HG03135 (cell line): ENCODE data around the gene ETS1.
"Not testable (repeated sequence)": the region's sequence is repeated elsewhere in the genome, so short reads cannot be mapped to it uniquely, and the experiment has no call there.

Experiments
- ATAC-seq: cut with Tn5 transposase; IDR thresholded peaks from one replicate; pipeline ENCODE4 v1.9.1; 2021; ENCODE audit warnings: mild to moderate bottlenecking, moderate library complexity; ENCODE audit not compliant: unreplicated experiment

Gene ETS1

DNA sequence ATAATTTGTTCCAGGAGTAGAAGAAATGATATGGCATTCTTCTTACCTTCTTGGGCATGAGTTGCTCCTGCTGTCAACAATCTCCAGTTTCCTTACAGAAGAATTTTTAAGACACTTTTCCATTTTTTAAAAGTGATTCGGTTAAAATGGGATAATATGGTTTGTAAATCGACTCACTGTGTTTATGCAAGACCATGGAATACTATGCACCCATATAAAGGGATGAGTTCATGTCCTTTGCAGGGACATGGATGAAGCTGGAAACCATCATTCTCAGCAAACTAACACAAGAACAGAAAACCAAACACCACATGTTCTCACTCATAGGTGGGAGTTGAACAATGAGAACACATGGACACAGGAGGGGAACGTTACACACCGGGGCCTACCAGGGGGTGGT, 136.9 kb downstream of the ETS1 start:
- ATAC-seq = not testable (repeated sequence)

DNA sequence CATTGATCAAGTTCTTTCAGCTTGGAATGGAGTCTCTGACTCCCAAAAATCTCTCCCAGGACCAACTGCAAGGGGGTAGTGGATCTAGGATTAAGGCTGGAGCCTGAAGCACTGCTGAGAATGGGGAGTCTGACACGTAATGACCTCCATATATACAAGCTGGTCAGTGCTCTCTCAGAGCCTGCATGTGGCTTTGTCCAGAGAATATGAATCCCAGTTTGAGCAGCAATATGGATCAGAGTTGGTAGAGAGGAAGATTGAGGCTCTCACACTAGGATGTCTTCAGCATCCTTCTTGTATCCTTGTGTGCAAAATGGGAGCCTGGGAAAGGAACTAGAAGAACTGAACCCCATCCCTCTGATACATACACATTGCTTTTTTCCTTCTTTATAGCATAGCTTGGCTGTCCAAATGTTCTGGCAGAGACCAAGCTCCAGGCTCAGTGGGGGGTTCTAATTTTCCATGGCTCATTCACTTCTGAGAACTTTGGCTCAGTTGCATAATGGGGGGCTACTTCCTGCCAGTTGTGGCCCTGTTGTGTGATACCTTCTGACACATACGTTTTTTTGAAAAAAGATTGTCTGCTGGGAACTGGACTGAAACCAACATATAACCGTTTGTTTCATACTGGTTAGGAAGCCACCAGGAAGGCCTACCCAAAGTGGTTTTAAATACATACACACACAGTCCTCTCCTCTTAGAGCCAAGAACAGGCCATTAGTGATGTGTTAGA, 138.2 kb downstream of the ETS1 start:
- ATAC-seq = no peak

DNA sequence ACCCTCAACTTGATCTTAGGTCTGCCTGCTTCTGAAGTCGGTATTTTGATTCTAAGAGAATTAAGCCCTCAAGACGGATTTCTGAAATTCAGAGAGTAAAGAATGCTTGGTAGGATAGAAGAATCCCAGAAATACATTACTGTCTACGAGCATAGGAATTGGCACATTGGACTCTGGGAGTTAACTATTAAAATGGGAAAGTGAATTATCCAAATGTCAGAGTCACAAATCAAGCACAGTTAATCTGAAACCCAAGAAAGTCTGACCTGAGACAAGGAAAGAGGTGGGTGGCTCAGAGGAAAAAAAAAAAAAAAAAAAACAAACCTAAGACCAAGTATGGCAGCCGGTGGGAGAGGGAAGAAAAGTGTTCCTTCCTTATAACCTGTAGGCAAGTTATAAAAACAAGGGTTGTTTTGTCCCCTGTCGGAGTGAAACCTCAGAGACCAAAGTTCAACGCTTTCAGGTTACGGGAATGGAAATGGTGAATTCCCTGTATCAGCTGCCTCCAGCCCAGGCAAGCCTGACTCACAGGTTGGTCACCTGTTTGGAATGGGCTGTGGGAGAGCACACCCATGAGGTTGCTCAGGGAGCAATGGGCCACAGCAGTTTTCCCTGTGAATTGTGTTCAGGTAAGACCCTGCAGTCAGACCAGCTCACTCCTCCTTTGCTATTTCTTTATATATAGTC, 139.0 kb downstream of the ETS1 start:
- no peak for ATAC-seq

DNA sequence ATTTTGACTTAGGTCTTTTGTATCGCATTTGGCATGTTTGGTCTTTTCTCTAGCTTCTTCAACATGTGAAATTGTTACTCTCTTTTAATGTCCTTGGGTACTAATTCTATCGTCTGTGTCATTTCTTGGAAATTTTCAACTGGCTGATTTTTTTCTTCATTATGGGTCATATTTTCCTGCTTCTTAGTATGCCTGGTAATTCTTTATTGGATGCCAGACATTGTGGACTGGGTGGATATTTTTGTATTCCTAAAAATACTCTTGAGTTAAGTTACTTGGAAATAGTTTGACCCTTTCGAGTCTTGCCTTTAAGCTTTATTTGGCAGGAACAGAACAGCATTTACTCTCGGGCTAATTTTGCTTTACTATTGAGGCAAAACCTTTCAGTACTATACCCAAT, 140.1 kb downstream of the ETS1 start:
- ATAC-seq = no peak

DNA sequence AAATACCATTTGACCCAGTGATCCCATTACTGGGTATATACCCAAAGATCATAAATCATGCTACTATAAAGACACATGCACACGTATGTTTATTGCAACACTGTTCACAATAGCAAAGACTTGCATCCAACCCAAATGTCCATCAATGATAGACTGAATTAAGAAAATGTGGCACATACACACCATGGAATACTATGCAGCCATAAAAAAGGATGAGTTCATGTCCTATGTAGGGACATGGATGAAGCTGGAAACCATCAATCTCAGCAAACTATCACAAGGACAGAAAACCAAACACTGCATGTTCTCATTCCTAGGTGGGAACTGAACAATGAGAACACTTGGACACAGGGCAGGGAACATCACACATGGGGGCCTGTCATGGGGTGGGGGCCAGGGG, 141.4 kb downstream of the ETS1 start:
- not testable (repeated sequence) for ATAC-seq

DNA sequence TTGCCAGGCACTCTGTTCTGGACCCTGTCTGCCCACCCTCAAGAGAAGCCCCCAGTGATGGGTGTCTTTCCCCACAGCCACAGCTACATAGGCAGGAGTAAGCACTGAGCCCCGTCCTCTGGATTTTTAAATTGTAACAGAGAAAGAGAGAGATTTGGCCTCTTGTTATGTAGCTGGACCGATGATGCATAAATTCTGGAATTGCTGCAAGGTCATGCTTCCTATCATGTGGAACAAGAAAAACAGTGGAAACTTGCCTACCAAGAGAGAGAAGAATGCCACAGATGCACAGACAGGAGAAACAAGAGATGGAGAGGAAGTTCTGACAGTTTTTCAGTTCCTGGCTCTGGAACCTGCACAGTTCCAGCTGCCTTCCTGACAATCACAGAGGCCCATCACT, 150.2 kb downstream of the ETS1 start:
- no peak for ATAC-seq

DNA sequence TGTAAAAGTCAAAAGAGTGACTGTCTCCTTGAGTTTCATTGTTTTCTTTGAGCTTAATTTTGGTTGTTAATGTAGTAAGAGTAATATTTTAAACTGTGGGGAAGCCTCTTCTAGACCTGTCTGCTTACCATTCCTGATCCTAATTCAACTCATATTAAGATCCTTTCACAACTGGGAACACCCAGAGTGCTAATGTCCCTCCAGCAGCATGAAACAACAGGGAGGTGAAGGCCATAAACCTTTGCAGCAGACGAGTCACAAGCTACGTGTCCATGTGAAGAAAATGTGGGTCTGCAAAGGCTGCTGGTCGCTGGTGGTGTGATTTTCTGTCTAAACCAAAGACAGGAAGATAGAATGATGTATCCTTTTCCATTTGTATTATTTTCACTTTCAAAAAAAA, 152.5 kb downstream of the ETS1 start:
- ATAC-seq = no peak

DNA sequence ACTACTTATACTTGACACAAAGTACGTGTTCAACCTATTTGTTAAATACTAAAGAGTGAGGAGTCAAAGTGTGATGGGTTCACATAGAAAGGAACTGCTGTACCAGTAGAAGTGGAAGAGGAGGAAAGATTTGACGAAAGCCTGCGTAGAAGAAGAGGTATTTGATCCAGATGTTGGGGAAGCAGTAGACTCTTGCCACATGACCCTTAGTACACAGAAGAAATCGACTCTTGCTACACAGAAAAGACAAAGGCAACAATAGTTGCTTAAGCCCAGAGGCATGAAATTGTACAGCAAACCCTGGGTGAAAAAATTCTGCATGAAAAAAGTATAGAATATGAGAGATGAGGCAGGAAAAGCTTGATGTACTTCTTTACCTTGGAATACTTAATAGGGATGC, 152.9 kb downstream of the ETS1 start:
- no peak for ATAC-seq

DNA sequence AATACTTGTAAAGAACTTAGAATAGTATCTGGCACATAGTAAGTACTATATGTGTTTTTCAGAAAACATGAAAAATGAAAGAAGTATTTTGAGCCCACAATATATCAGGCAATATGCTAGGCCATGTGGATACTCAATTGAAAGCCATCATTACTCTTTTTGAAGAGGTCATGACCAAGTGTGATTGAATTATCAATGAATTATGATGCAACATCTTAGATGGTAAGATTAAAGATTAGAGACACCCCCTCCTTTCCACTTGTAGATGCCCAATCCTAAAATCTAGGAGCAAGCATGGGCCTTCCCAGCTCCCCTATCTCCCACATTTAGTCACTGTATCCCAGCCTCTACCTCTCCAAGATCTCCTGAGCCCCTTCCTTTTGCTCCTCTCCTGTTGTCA, 154.4 kb downstream of the ETS1 start:
- ATAC-seq = no peak

DNA sequence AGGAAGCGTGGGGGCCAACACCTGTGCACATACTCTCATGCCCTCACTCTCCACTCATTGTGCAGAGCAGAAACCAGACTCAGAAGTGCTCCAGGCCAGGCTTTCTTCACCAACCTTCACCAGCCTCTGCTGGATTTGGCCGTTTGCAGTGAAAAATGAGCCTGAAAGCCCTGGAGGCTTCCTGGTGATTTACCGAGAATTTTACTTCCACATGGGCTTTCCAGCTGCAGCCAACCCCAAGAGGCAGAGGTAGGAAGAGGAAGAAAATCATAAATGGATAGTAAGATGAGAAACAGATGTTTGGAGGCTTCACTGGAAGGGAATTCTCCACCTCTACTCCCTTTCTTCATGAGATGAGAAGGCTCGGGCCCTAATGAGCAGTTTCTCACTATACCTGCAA, 155.4 kb downstream of the ETS1 start:
- no peak for ATAC-seq

DNA sequence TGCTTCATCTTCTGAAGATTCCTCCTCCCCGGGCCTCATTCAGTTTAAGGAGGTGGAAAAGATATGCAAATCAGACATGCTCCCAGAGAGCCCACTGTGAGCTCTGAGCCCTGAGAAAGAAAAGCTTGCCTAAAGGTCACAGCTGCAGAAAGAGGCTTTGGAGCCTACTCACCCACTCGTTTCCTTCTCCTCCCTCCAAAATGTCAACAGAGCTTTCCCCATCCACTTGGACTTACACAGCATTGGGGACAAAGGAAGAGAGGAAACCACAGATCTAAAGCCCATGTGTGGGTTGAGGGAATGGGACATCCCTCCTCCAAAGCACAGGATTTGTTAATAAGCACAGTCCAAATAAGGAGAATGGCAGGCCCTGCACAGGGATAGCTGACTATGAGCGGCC, 158.4 kb downstream of the ETS1 start:
- no peak for ATAC-seq

DNA sequence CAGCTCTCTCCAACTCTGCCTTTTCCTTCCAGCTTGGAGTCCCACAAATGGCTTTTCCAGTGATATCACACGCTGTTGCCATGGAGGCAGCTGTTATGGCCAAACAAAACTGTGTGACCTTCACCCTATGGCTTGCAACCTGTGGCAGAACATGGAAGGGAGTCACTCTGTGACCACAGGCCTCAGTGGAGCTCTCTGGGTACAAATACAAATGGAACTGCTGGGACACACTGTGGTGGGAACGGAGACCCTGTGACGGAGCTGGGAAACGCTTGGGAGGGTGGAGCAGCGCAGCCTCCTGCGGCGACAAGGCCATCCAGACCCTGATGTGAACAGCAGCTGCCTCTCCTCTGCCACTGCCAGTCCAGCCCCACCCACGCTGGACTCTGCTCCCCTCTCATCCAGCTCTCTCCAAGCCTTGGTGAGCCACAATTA, 162.5 kb downstream of the ETS1 start:
- no peak for ATAC-seq

DNA sequence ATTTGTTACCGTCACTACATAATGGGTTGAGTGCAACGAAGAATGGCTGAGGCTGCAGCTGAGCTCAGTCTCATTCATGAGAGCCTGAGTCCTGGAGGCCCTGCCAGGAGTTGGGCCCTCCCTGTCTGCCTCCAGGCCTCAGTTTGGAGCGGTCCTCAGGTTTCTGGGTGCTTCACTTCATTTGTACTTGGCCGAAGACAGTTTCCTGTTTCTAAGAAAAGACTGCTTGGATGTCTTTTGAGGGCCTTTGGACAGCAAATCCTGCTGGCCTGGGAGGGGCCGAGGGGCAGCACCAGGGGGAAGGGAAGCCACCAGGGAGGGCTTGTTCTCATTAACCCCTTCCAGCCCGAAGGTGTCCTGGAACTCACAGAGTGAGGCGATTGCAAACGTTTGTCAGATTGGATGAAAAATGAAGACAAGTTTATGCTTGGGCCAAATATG, 163.1 kb downstream of the ETS1 start:
- ATAC-seq = no peak

DNA sequence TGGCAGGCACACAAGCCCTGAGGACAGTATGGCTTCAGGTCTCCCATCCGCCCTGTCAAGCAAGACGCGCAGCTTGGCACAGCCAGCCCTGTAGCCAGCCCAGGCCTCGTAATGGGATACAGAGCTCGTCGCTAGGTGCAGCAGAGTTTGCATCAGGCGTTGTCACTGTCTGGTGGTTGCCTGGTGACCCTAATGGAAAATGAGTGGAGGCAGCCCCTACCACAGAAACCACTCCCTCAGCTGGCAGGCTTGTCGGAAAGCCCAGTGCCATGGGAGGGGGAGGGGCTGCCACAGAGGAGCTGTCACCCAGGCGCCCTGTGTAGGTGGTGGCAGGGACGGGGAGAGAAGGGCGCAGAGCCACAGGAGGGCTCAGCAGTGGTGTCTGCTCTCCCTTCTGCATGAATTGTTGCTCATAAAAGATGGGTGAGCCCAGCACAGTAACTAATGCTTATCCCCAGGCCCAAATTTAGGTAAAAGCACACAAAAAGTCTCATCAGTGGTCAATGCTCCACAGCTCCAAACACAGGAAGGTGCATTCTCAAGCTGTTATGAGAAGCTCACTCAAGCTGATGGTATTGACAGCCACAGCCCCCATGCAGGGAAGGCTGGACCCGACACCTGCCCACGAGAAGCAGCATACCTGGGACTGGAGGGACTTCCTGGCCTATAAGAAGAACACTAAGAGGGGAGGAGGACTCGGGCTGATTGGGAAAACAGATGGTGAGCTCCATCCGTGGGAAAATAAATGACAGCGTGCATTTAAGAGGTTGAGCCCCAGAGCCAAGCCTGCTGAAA, 164.6 kb downstream of the ETS1 start:
- ATAC-seq = no peak

DNA sequence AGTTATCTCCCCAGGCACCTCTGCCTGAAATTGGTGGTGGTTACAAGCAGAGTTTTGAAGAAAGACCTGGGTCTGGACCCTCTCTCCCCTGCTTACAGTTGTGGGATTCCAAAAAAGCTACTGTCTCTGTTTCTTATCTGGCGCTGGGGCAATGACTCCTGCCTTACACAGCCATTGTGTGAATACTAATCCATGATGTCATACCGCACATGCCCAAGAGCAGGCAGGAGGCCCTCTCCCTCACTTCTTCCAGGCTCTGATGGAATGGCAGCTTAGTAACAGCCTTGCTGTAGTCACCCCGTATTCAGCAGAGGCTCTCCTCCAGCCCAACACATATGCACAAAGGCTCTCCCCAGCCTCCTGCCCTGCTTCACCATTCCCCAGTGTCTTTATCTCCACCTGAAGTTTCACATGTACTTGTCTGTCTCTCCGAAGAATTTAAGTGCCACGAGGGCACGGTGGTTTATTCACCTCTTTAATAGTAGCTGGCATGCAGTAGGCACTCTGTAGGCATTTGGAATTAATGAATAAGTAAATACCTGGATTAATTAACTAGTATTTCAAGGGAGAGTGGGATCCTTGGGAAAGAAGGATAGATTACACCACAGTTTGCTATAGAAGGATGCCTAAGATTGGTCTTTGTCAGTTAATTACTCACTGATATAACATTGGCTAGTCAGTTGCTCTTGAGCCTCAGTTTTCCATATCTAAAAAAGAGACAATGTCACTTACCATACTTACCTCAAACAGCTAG, 165.6 kb downstream of the ETS1 start:
- ATAC-seq = no peak

DNA sequence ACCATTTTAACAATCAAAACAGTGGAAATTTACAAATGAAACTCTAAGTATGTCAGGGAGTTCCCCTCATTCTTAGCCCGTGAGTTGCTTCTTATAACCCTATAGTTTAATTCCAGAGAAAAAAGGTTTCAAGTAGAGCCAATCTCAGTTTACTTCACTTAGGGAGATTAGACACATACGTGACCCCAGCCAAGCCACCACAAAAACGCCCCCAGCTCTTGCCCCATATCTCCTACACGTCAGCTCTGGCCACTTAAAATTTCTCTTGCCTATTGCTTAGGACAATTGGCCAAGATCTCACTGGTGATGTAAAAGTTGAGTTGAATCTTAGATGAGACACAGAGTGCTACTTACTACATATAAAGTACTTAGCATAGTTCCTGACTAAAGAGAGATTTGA, 166.4 kb downstream of the ETS1 start:
- no peak for ATAC-seq

DNA sequence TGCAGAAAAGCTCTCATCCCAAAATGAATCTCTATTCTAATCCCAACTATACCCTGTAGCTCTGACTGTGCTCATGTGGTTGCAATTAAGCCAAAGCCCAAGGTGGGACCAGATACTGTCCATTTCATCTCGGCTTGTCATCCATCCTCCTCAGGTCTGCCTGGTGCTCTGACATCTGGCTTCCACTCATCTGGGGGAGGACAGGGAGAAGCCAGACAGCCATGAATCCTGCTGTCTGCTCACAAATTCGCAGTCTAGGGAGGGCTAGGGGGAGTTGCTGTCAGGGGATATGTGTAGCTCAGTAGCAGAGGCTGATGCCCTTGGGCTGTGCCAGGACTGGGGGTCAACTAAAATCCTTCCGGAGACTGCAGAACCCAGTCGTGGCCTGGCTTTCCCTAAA, 167.1 kb downstream of the ETS1 start:
- ATAC-seq = no peak

DNA sequence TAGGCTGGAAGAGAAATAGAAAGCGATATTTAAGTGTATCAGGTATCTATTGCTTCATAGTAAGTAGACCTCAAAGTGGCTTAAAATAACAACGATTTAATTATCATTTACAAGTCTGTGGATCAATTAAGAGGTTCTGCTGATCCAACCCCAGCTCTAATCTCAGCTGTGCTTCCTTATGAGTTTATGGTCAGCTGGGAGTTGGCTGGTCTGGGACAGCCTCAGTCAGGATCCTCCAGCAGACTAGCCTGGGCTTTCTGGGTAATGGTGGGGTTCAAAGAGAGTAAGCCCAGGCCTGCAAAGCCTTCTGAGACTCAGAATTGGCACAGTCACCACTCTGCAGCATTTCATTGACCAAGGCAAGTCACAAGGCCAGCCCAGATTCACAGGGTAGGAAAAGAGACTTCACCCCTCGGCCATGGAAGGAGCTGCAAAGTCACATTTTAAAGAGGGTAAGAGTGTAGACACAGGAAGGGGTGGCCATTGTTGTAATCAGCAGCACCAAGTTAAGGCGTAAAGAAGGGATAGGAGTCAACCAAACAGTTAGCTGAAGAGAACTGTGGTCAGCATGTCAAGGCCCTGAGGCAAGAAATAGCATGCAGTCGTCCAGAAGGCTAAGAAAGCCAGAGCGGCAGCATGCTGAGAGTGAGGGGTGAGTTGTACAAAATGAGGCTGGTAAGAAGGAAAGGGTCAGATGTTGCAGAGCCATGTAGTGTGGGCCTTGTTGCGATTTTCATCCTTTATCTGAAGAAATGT, 168.2 kb downstream of the ETS1 start:
- no peak for ATAC-seq

DNA sequence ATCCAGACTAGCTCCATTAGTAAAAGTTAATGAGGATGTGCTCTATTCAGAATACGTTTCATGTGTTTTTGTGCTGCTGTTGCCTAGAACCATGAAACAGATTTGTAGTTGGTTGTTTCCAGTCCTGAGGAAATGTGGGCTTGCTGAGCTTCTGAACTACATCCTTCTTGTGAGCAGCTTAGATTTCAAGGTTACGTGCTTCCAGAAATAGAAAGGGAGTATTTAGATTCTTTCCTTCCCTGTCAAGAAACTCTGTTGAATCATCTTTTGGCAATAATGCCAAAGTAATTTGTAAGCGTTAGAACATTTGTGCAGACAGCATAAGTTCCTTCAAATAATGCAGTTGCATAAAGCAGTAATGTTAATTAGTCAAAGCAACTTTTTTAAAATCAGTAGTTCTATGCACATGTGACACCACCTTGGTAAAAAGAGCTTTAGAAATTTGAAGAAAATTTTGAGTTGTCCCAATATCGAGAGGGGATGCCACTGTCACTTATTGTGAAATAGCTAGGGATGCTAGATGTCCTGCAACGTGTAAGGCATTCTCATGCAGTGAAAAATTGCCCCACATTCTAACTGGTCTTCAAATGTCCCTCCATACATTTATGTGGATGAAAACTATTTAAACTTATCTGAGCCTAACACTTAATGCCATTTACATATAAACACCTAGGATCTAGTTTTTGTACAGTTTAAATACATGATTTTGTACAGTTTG, 169.6 kb downstream of the ETS1 start:
- no peak for ATAC-seq

DNA sequence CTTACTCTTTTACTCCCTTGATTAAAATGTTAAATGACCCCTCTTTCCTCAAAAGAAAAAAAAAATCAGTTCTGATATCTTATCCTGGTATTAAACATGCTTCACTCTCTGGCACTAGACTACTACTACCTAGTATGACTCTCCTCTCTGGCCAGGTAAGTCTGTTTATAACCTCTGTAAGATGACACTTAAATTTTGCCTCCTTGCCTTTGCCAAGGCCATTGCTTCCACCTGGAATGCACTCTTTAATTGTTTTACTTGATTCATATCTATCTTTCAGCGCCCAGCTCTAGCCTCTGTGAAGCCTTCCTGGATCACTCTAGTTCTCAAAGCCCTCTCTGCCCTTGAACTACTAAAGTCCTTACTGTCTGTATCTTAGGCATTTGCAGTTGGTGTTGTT, 170.4 kb downstream of the ETS1 start:
- no peak for ATAC-seq
